Stimulated activated naive CD8-positive, alpha-beta T cell treated with anti-CD3 and anti-CD28 coated beads, Interleukin-15, Interleukin-2, amounts not matched to agents 100 ng/mL and 50 ng/mL, for 24 hours (primary cell): Measurements from ENCODE around the gene COL13A1.

ENCODE experiments used
- H3K27ac Mint-ChIP-seq: one replicate; pipeline ENCODE4 v1.8.0; 2021; ENCODE audit warnings: mild to moderate bottlenecking, mixed read lengths
- H3K27me3 Mint-ChIP-seq: one replicate; pipeline ENCODE4 v1.8.0; 2021; ENCODE audit warnings: mixed read lengths
- H3K36me3 Mint-ChIP-seq: one replicate; pipeline ENCODE4 v1.8.0; 2021; ENCODE audit warnings: low read depth, mixed read lengths
- H3K4me1 Mint-ChIP-seq: one replicate; pipeline ENCODE4 v1.8.0; 2021; ENCODE audit warnings: low read depth, mixed read lengths
- H3K4me3 Mint-ChIP-seq: one replicate; pipeline ENCODE4 v1.8.0; 2021; ENCODE audit warnings: mild to moderate bottlenecking, mixed read lengths
- H3K9me3 Mint-ChIP-seq: one replicate; pipeline ENCODE4 v1.8.0; 2021; ENCODE audit warnings: mixed read lengths

Gene COL13A1

GRCh38 chr10:69801434-69802315 lies at the start of gene COL13A1:
Gene COL13A1, plus strand, starts transcription at chr10:69801906. Its CDS starts 518 bp downstream, at chr10:69802424.
- Mint-ChIP-seq H3K27me3 (peaks cover 49% of the 10 kb centered on the region), H3K27ac (no peak within 1 kb of the TSS), H3K36me3 (no peaks in the 10 kb centered on the region), H3K9me3 (no peaks in the 10 kb centered on the region), H3K4me1 (peaks cover 5% of the 10 kb centered on the region), H3K4me3 (peak within 1 kb of the TSS; percentile 38)

GRCh38 chr10:69752479-69752878 lies 49.2 kb upstream of the COL13A1 start:
- Mint-ChIP-seq H3K27me3 (peaks cover 18% of the 10 kb centered on the region), H3K4me3 (no peak overlapping the region), H3K27ac (no peak overlapping the region), H3K4me1 (no peaks in the 10 kb centered on the region), H3K36me3 (no peaks in the 10 kb centered on the region), H3K9me3 (no peaks in the 10 kb centered on the region)

- no peak overlapping the region for H3K27ac Mint-ChIP-seq
- no peaks in the 10 kb centered on the region for H3K9me3 Mint-ChIP-seq
- no peaks in the 10 kb centered on the region for H3K4me1 Mint-ChIP-seq
- H3K36me3 Mint-ChIP-seq: no peaks in the 10 kb centered on the region
- H3K4me3 Mint-ChIP-seq: no peak overlapping the region
- H3K27me3 Mint-ChIP-seq: peaks cover 7% of the 10 kb centered on the region
Measured at GRCh38 chr10:69756279-69756678, 45.4 kb upstream of the COL13A1 start.

DNA sequence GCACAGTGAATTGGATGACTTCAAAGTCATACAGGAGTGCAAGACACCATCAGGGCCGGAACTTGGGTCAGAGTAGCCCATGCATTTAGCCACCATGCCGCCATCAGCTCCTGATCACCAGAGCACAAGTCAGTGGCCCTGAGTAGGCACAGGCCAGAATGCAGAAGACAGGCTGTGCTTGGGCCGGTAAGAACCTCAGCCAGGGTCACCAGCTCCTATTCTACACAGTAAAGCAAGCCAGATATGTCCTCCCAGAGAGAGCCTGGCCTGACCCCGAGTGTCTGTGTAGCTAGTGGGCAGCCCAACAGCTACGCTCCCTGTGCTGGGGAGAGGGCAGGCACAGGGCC lies 44.5 kb upstream of the COL13A1 start:
- H3K27me3 Mint-ChIP-seq: peaks cover 7% of the 10 kb centered on the region
- H3K4me3 Mint-ChIP-seq: no peak overlapping the region
- no peaks in the 10 kb centered on the region for H3K36me3 Mint-ChIP-seq
- no peak overlapping the region for H3K27ac Mint-ChIP-seq
- no peaks in the 10 kb centered on the region for H3K9me3 Mint-ChIP-seq
- no peaks in the 10 kb centered on the region for H3K4me1 Mint-ChIP-seq

GRCh38 chr10:69757553-69758309 lies 44.0 kb upstream of the COL13A1 start:
- peaks cover 4% of the 10 kb centered on the region for H3K27me3 Mint-ChIP-seq
- no peak overlapping the region for H3K4me3 Mint-ChIP-seq
- H3K36me3 Mint-ChIP-seq: no peaks in the 10 kb centered on the region
- no peak overlapping the region for H3K27ac Mint-ChIP-seq
- H3K9me3 Mint-ChIP-seq: no peaks in the 10 kb centered on the region
- H3K4me1 Mint-ChIP-seq: no peaks in the 10 kb centered on the region

DNA sequence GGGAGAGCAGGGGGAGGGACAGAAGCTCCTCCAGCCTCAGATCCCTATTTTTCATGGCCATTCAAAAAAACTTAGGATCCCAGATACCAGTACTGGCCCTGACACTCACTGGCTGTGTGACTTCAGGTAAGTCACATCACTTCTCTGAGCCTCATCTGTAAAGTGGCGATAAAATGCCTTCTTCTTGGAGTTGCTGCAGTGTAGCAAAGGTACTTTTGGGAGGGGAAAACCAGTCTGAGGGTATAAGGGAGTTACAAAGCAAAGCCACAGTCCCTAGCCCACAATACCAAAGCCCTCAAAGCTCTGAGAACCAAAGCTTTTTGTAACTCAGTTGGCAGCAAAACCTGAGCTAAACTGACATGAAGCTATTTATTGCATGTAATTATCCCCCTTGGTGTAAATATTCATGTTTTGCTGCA lies 43.4 kb upstream of the COL13A1 start:
- H3K9me3 Mint-ChIP-seq: no peaks in the 10 kb centered on the region
- H3K4me3 Mint-ChIP-seq: no peak overlapping the region
- no peak overlapping the region for H3K27ac Mint-ChIP-seq
- H3K36me3 Mint-ChIP-seq: no peaks in the 10 kb centered on the region
- H3K27me3 Mint-ChIP-seq: peaks cover 4% of the 10 kb centered on the region
- no peaks in the 10 kb centered on the region for H3K4me1 Mint-ChIP-seq

GRCh38 chr10:69759641-69760040 lies 42.1 kb upstream of the COL13A1 start:
- peaks cover 5% of the 10 kb centered on the region for H3K27me3 Mint-ChIP-seq
- no peak overlapping the region for H3K4me3 Mint-ChIP-seq
- H3K9me3 Mint-ChIP-seq: no peaks in the 10 kb centered on the region
- H3K27ac Mint-ChIP-seq: no peak overlapping the region
- H3K4me1 Mint-ChIP-seq: no peaks in the 10 kb centered on the region
- no peaks in the 10 kb centered on the region for H3K36me3 Mint-ChIP-seq

- no peak overlapping the region for H3K4me3 Mint-ChIP-seq
- no peaks in the 10 kb centered on the region for H3K9me3 Mint-ChIP-seq
- H3K4me1 Mint-ChIP-seq: no peaks in the 10 kb centered on the region
- no peak overlapping the region for H3K27ac Mint-ChIP-seq
- no peaks in the 10 kb centered on the region for H3K36me3 Mint-ChIP-seq
- peaks cover 7% of the 10 kb centered on the region for H3K27me3 Mint-ChIP-seq
Measured at GRCh38 chr10:69760072-69760471, 41.6 kb upstream of the COL13A1 start.

GRCh38 chr10:69761320-69761719 lies 40.4 kb upstream of the COL13A1 start:
- H3K27me3 Mint-ChIP-seq: peaks cover 7% of the 10 kb centered on the region
- H3K4me3 Mint-ChIP-seq: no peak overlapping the region
- no peaks in the 10 kb centered on the region for H3K36me3 Mint-ChIP-seq
- H3K27ac Mint-ChIP-seq: no peak overlapping the region
- H3K4me1 Mint-ChIP-seq: no peaks in the 10 kb centered on the region
- no peaks in the 10 kb centered on the region for H3K9me3 Mint-ChIP-seq

DNA sequence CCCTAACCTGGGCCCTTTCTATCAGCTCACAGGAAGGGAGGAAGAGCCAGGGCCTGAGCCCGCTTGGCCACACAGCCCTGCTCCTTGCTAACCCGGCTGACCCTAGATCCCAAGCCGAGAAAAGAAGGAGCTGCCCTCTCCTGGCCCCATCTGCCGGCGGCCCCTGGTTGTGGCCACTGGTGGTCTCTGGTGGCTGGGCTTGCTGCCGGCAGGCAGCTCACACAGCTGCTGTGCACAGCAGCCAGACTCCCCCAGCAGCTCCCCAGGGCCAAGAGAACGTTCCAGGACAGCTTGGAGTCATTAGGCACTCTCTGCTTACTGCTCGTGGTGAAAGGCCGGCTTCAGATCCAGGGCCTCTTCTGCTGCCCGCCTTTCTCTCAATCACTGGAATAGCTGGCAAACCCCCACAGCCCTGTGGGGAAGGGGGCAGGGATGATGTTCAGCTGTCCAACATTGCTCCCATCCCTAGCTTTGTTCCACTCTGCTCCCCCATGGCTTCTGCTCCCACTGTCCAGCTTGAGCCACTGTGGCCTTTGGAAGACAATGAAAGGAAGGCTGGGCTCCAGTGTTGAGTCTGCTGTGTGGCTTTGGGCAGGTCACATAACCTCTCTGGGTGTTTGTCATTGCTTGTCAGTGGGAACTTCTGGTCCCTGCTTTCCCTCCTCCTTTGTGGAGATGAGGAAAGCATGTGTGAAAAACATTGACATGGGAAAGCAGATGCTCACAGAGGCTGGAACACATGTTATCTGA lies 35.4 kb upstream of the COL13A1 start:
- Mint-ChIP-seq H3K9me3 (no peaks in the 10 kb centered on the region), H3K27me3 (peaks cover 11% of the 10 kb centered on the region), H3K36me3 (no peaks in the 10 kb centered on the region), H3K4me1 (no peaks in the 10 kb centered on the region), H3K27ac (no peak overlapping the region), H3K4me3 (no peak overlapping the region)

- Mint-ChIP-seq H3K36me3 (no peaks in the 10 kb centered on the region), H3K27me3 (peaks cover 7% of the 10 kb centered on the region), H3K27ac (no peak overlapping the region), H3K4me1 (no peaks in the 10 kb centered on the region), H3K9me3 (no peaks in the 10 kb centered on the region), H3K4me3 (no peak overlapping the region)
Measured at GRCh38 chr10:69767793-69768192, 33.9 kb upstream of the COL13A1 start.

GRCh38 chr10:69768386-69768785 lies 33.3 kb upstream of the COL13A1 start:
- H3K4me3 Mint-ChIP-seq: no peak overlapping the region
- H3K27ac Mint-ChIP-seq: no peak overlapping the region
- no peaks in the 10 kb centered on the region for H3K4me1 Mint-ChIP-seq
- peaks cover 5% of the 10 kb centered on the region for H3K9me3 Mint-ChIP-seq
- H3K36me3 Mint-ChIP-seq: no peaks in the 10 kb centered on the region
- H3K27me3 Mint-ChIP-seq: peaks cover 7% of the 10 kb centered on the region

- H3K4me3 Mint-ChIP-seq: no peak overlapping the region
- H3K36me3 Mint-ChIP-seq: no peaks in the 10 kb centered on the region
- peaks cover 6% of the 10 kb centered on the region for H3K9me3 Mint-ChIP-seq
- no peak overlapping the region for H3K27ac Mint-ChIP-seq
- H3K4me1 Mint-ChIP-seq: no peaks in the 10 kb centered on the region
- peaks cover 7% of the 10 kb centered on the region for H3K27me3 Mint-ChIP-seq
Measured at GRCh38 chr10:69769395-69769992, 32.2 kb upstream of the COL13A1 start.

DNA sequence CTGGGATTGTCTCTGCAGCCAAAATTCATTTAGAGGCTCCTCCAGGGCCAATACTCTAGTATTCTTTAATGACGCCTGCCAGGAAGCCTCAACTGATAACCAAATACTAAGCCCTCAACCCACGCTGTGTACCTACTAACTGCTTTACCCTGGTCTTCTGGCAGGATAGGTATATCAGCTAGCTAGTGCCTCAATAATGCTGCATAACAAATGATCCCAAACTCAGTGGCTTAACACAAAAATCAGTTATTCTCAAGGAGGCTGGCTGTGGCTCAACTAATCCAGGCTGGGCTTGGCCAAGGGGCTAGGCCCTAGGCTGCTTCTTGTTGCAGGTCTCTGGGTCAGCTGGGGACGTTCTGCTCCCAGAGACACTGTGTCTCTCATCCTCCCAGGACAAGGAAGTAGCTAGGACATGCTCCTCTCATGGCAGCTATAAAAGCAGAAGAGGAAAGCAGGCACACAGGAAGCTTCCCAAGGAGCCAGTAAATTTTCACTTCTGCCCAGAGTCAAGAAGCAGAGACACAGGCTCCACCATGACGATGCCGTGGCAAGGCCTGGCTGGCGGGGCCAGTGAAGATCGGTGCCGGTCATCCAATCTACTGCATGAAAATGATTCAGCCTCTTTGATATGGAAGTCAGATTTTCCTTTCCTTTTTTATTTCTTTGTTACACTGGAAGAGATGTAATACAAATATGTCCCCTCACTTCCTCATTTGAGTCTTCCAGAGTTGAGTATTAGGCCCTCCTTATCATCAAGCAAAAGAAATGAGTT lies 28.6 kb upstream of the COL13A1 start:
- Mint-ChIP-seq H3K27ac (no peak overlapping the region), H3K4me1 (no peaks in the 10 kb centered on the region), H3K27me3 (peaks cover 4% of the 10 kb centered on the region), H3K9me3 (peaks cover 6% of the 10 kb centered on the region), H3K4me3 (no peak overlapping the region), H3K36me3 (no peaks in the 10 kb centered on the region)
